IPS-18a (cell line): ENCODE results near the gene IFI44.

Experiments
- H3K27ac ChIP-seq: one replicate; pipeline ENCODE4 v1.5.1; 2013; ENCODE audit warnings: low read length
- H3K27me3 ChIP-seq: one replicate; pipeline ENCODE4 v1.6.1; 2013; ENCODE audit warnings: mild to moderate bottlenecking, low read length; ENCODE audit not compliant: control insufficient read depth, insufficient read depth
- H3K36me3 ChIP-seq: one replicate; pipeline ENCODE4 v1.6.1; 2013; ENCODE audit warnings: low read depth, low read length; ENCODE audit not compliant: control insufficient read depth
- H3K4me1 ChIP-seq: one replicate; pipeline ENCODE4 v1.6.1; 2013; ENCODE audit warnings: low read depth, low read length; ENCODE audit not compliant: control insufficient read depth
- H3K4me3 ChIP-seq: one replicate; pipeline ENCODE4 v1.5.1; 2013; ENCODE audit warnings: low read length
- H3K9ac ChIP-seq: one replicate; pipeline ENCODE4 v1.6.1; 2013; ENCODE audit warnings: mild to moderate bottlenecking, low read length, moderate library complexity
- H3K9me3 ChIP-seq: one replicate; pipeline ENCODE4 v1.6.1; 2013; ENCODE audit warnings: low read depth, low read length; ENCODE audit not compliant: control insufficient read depth

IFI44 gene

DNA sequence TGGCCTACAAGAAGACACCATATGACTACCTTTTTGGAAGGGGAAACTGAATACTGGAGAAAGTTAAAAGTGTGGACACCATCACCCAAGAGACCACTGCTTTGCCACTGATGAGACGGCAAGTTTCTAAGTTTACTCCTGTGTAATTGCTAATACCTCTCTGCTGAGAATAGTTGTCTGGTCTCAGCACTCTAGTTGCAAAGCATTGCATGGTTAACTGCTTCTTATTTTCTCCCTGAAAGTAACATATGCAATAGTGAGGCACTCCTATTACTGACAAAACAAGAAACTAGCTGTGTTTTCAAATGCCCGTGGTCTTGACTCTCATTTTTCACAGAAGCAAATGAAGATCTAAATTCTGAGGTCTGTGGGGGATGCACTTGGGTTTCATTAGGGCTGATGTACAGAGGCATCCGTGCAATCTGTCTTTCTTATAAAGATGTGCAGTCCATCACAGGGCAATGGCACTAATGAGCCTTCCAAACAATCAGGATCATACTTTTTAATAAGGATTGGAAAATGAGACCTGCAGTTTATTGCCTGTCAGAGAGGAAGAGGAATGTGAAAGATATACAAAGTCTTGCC lies 62.9 kb downstream of the IFI44 start:
- Histone ChIP-seq H3K27ac (no peak overlapping the region), H3K4me3 (no peak overlapping the region), H3K27me3 (no peaks in the 10 kb centered on the region), H3K4me1 (no peaks in the 10 kb centered on the region), H3K9me3 (no peaks in the 10 kb centered on the region), H3K9ac (no peak overlapping the region), H3K36me3 (no peaks in the 10 kb centered on the region)

DNA sequence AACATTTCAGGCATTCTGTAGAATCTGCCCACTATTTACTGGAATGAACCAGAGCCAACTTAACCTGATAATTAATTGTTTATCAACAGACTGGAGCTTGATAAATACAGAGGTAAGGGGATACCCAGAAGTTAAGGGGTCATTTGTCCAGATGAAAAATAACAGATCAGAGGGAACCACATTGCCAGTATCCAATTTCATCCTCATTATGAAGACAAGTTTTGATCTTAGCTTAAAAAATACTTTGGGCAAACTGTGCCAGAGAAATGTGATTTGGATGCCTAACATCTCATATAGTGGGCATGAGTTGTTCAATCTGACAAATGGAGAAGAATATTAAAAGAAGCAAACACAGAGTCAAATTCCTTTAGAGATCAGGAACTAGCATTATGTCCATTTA lies 63.7 kb downstream of the IFI44 start:
- H3K4me1 ChIP-seq: no peaks in the 10 kb centered on the region

More for the DNA sequence above, 63.7 kb downstream of the IFI44 start:
- no peaks in the 10 kb centered on the region for H3K36me3 ChIP-seq
- H3K4me3 ChIP-seq: no peak overlapping the region
- no peak overlapping the region for H3K27ac ChIP-seq
- H3K9ac ChIP-seq: no peak overlapping the region
- H3K27me3 ChIP-seq: no peaks in the 10 kb centered on the region
- no peaks in the 10 kb centered on the region for H3K9me3 ChIP-seq
